ENCODE measurements around the gene DCAF10.
A peak's percentile ranks its signal among the peaks of the same experiment; 100 is the strongest.
"Not testable (repeated sequence)": the region's sequence is repeated elsewhere in the genome, so short reads cannot be mapped to it uniquely, and the experiment has no call there.

Gene DCAF10

DNA sequence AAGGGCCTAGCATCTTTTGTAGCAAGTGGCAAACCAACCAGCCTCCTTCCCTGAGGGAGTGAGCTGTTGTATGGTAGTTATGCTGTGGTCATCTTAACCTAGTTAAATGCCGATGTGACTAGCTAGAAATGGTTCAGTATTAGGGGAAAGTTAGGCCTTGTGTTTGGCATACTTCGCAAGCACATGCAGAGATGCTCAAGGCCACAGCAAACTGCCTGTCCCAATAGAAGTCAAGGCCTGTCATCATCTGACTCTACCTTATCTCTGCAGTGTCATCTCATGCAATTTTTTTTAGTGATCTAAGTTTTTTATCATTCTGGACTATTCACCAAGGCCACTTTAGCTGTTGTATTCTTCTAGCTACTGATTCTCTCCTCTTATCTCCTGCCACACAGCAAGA is 10.5 kb upstream of the DCAF10 start:
- DNase-seq (ENCODE audit: low read depth in 3 of 3): no peak

DNA sequence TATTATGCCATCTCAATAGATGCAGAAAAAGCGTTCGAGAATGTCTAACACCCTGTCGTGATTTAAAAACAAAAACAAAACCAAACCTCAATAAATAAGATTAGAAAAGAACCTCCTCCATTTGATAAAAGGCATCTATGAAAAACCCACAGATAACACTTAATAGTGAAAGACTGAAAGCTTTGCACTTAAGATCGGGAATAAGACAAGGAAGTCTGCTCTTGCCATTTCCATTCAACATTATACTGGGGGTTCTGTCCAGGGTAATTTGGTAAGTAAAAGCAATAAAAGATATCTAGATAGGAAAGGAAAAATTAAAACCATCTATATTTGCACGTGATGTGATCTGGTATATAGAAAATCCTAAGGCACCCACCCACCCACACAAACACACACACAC is 8.5 kb upstream of the DCAF10 start:
- no peak for DNase-seq (ENCODE audit: low read depth in 3 of 3)

DNA sequence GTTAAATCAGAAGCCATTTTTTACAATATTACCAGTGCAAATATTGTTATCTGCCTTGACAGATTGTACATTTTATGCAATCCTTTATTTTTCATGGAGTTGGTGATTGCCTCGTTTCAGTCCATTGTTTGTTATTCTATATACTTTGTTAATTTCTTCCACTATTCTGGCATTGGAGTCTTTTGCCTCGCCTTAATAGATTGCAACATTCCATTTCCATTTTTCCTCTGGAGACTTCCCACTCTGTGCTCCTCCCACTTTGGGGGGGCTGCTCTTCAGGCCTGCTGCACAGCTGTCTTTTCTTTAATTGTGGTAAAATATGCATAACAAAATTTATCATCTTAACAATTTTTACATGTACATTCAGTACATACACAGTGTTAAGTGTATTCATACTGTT is 4.4 kb upstream of the DCAF10 start:
- no peak for DNase-seq (ENCODE audit: low read depth in 3 of 3)

DNA sequence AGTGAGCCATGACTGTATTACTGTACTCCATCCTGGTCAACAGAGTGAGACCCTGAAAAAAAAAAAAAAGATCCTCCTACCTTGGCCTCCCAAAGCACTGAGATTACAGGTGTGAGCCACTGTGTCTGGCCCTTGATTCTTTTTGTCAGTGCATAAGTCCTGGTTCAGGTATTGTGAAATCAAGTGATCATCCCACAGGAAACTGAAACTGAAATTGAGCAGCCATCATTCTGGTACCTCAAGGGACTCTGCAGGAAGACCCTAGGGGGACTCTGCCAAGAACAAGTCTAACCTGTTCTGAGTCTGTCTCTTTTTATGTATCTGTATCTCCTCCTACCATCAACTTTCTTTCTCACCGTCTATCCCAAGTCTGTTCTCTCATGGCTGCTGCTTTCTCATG is 1.9 kb upstream of the DCAF10 start:
- no peak for DNase-seq (ENCODE audit: low read depth in 3 of 3)

DNA sequence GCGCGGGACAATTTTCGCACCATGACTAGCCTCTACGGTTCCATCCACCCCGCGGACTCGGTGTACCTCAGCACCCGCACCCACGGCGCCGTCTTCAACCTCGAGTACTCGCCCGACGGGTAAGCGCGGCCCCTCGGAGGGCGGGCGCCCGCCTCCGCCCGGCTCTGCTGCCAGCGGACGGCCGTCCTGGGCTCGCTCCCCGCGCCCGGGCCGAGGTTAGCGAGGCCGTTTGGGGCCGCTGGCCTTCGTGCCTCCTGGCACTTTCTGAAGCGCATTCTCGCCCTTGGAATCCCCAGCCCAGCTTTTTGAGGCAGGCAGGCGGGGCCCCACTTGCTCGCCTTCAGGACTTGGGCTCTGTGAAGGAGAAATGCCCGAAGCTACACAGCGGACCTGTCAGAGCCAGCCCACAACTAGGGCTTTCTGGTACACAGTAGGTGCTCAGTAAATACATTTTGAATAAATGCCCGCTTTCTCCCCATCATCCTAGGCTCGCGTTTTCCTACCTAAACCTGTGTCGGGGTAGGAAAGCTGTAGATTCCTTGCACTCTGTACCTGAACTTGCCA is 772 bp downstream of the DCAF10 start:
- peak in 2 of 3 experiments; percentile 12 to 34 for DNase-seq (ENCODE audit: low read depth in 3 of 3)

DNA sequence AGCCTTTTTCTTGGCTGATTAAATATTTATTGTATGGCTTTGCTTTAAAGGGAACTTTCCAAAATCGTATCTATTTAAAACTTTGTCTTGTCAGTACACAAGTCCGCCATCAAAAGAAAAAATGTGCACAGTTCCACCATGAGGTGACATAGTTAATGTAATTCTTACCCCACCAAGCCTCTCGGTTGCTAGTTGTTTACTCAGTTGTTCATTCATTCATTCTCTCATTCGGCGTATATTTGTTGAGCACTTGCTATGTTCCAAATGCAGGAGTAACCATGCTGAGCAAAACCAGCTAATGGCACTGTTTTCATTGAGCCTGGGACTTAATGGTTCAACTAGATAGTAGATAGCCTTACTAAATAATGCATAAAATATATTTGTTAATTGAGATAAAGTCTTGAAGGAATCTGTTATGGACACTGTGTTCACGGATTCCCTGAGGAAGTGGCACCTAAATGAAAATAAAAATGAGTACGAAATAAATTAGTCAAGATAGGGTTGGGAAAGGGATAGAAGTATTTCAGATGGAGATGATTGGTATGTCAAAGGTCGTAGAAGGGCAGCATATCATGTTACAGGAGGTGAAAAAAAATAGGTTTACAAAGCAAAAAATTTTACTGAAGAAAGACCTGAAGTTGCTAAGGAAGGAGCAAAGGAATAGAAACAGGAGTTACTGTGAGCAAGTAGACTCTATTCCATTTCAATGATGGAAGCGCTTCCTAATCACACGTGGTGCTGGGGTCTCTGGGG is 1.5 kb downstream of the DCAF10 start:
- DNase-seq (ENCODE audit: low read depth in 3 of 3): no peak

DNA sequence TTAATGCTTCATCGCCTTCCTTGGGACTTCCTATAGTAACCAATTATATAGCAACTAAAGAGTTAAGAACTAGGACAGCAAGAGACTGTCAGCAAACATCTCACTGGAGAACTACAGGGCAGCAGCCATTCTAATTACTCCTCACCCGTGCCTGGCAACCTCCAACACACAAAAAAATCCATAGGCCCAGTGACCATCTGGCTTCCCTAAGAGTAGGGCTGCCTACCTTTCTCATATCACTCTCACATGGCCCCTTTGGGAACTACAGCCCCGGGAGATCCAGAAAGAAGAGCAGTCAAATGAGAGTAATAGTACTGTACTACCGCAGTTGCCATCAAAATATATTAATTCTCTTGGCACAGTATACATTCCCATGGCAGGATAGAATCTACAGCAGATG is 5.7 kb downstream of the DCAF10 start:
- DNase-seq (ENCODE audit: low read depth in 3 of 3): no peak

DNA sequence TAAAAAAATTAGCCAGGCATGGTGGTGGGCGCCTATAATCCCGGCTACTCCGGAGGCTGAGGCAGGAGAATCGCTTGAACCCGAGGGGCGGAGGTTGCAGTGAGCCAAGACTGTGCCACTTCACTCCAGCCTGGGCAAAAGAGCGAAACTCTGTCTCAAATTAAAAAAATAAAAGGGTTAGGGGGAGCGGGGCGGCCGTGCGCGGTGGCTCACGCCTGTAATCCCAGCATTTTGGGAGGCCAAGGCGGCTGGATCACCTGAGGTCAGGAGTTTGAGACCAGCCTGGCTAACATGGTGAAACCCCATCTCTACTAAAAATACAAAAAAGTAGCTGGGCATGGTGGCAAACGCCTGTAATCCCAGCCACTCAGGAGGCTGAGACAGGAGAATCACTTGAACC is 9.1 kb downstream of the DCAF10 start:
- DNase-seq (ENCODE audit: low read depth in 3 of 3): not testable (repeated sequence)

DNA sequence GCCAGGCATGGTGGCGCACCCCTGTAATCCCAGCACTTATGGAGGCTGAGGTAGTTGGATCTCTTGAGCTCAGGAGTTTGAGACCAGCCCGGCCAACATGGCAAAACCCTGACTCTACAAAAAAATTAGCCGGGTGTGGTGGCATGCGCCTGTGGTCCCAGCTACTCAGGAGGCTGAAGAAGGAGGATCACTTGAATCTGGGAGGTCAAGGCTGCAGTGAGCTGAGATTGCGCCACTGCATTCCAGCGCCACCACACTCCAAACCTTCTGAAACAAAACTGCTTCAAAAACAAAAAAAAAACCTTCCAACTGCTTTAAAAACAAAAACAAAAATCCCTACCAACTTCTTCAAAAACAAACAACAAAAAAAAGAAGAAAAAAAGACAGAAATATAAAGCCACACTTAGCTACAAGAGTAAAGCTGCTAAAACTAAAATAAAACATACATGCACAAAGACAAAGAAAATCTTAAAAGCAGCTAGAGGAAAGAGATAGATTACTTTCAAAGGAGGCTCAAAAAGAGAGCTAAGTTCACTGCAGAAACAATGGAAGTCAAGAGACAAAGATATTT is 11.4 kb downstream of the DCAF10 start:
- no peak for DNase-seq (ENCODE audit: low read depth in 3 of 3)

DNA sequence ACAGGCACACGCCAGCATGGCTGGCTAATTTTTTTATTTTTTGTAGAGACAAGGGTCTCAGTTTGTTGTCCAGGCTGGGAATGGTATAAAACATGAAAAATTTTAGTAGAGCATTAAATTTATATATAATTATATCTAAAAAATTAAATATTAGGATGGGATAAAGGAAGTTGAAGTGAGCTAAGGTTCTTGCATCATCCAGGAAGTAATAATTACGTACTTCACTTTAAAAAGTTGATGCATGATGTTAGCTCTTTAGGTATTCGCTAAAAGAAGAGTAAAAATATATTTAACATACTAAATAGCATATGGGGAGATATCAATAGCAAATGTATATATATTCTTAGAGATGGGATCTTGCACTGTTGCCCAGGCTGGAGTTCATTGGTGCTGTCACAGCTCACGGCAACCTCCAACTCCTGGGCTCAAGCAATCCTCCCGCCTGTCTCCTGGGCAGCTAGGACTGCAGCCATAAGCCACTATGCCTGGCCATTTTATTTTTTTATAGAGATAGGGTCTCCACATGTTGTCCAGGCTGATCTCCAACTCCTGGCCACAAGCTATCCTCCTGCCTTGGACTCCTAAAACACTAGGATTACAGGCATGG is 12.3 kb downstream of the DCAF10 start:
- DNase-seq (ENCODE audit: low read depth in 3 of 3): no peak

DNA sequence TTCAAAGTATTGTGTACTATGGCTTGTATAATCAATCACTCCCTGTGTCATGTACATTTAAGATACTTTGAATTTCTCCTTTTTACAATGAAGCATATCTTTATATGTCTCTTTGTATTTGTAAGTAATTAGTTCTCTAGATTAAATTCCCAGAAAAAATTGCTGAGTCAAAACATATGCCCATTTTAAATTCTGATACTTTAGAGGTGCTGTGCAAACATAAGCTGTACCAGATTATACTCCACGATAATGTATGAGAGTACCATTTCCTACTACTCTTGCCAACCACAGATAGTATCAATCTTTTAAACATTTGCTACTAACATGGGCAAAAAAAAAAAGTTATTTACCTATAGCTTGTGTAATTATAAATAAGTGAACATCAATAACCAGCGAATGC is 18.3 kb downstream of the DCAF10 start:
- no peak for DNase-seq (ENCODE audit: low read depth in 3 of 3)

DNA sequence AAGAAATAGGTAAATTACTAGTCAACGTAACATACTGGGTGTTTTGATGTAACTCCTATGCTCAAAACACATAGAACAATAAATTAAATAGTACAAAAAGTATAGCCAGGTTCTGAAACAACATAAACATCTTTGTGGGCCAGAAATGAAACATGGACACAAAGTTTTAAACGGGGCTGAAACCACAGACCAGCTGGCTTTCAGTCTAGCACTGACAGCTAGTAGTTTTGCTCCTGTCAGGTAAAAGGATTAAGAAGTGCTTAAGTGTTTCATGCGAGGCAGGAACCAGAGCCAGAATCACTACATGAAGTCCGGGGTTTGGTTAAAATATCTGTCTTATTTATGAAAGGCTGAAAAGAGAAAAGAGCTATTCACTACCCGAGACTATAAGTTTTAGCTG is 19.5 kb downstream of the DCAF10 start:
- no peak for DNase-seq (ENCODE audit: low read depth in 3 of 3)

DNA sequence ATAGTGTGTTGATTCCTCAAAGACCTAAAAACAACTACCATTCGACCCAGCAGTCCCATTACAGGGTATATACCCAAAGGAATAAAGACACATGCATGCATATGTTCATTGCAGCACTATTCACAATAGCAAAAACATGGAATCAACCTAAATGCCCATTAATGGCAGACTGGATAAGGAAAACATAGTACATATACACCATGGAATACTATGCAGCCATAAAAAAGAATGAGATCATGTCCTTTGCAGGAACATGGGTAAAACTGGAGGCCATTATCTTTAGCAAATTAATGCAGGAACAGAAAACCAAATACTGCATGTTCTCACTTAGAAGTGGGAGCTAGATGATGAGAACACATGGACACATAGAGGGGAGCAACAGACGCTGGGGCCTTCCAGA is 24.6 kb downstream of the DCAF10 start:
- DNase-seq (ENCODE audit: low read depth in 3 of 3): not testable (repeated sequence)

DNA sequence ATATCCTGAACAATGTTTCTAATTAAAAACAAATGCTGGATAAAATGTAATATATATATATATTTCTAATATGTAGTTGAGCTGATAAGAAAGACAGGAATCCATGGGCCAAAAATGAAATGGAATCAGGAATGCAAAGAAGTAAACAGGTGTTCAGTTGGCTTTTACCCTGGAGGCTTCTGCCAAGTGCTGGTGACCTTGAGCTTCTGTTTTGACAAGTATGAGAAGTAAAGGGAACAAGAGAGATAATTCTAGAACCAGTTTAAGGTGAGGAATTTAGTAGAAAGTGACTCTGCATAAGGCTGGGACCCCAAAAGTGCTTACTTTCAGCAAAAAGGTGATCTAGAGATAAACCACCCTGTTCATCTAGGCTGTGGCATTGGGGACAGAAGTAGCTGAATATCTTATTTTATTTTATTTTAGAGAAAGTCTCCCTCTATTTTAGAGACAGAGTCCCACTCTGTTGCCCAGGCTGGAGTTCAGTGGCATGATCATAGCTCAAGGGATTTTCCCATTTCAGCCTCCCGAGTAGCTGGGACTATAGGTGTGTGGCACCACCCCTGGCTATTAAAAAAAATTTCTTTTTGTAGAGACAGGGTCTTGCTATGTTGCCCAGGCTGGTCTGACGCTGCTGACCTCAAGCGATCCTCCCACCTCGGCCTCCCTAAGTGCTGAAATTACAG is 27.0 kb downstream of the DCAF10 start:
- no peak for DNase-seq (ENCODE audit: low read depth in 3 of 3)

DNA sequence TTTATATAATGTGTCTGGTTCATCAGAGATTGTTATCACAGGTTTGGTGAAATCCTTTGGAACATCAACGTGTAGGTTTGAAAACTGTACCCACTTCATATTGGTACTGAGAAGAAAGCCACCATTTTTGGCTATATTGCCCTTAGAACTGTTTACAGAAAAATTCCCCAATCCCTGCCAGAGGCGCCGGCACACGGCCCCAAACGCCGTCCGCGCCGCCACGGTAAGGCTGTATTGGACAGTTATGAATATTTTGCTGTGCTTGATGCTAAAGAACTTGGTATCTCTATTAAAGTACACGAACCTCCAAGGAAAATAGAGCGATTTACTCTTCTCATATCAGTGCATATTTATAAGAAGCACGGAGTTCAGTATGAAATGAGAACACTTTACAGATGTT is 35.2 kb downstream of the DCAF10 start:
- DNase-seq (ENCODE audit: low read depth in 3 of 3): no peak

DNA sequence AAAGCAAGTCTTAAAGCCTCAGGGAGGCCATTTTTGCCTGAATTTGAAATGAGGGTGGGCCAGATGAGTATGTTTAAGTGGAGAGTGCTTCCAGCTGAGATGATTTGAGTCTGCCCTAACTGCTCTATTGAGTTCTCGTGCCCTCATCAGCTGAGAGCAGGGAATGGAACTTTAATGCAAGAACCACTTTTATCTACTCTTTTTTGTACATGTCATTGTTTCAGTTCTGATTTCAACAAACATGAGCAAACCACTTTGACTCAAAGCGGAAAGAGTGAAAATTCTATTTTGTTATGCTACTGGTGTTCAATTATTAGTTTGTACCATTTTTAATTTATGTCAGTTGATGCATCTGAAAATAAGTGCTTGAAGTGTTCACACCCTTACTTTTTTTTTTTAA is 35.8 kb downstream of the DCAF10 start:
- DNase-seq (ENCODE audit: low read depth in 3 of 3): no peak

DNA sequence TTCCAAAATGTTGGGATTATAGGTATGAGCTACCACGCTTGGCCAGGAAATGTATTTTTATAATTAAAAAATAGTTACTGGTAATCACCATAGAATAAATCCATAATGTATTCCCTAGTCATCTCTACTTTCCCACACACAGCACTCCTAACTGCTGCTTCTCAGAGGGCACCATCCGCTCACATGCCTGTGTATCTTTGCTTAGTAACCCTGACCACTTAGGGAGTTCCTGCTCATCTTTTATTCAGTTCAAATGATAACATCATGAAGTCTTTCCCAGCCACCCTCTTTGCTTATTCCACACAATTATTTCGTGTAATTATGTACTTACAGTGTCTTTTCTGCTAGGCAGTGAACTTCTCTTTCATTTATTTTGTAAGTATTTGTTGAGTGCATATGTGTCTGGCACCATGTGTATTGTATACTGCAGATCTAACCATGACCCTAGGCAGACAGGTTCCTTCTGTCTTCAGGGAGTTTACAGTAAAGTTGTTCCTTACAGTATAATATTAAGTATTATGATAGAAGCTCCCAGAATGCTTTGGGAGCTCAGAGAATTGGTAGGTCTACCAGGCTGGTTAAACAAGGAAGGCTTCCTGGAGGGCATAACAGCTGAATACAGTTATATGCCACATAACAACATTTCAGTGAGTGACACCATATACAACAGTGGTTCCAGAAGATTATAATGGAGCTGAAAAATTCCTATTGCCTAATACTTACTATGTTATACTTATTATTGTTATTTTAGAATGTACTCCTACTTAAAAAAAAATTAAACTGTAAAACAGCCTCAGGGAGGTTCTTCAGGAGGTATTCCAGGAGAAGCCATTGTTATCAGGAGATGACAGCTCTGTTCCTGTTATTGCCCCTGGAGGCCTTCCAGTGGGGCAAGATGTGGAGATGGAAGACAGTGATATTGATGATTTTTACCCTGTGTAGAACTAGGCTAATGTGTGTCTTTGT is 39.2 kb downstream of the DCAF10 start:
- no peak for DNase-seq (ENCODE audit: low read depth in 3 of 3)

DNA sequence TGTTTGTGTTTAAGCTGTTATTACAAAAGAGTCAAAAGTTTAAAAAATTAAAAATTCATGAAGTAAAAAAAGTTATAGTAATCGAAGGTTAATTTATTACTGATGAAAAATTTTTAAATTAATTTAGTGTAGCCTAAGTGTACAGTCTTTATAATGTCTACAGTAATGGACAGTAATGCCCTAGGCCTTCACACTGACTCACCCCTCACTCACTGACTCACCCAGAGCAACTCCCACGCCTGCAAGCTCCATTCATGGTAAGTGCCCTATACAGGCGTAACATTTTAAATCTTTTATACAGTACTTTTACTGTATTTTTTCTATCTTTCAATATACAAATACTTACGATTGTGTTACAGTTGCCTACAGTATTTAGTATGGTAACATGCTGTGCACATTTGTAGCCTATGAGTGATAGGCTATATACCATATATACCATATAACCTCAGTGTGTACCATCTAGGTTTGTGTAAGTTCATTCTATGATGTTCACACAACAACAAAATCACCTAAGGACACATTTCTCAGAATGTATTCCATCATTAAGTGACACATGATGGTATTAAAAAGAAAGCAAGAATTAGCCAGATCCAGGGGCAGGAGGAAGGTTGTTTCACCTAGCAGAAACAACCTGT is 40.1 kb downstream of the DCAF10 start:
- DNase-seq (ENCODE audit: low read depth in 3 of 3): no peak

DNA sequence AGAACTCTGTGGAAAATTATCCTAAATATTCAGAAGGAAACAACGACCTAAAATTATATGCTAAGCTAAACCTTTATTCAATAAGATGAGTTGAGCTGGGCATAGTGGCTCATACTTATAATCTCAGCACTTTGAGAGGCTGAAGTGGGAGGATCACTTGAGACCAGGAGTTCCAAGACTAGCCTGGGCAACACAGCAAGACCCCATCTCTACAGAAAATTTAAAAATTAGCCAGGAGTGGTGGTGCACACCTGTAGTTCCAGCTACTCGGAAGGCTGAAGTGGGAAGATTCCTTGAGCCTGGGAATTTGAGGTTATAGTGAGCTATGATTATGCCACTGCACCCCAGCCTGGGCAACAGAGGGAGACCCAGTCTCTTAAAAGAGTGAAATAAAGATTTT is 51.6 kb downstream of the DCAF10 start:
- no peak for DNase-seq (ENCODE audit: low read depth in 3 of 3)

DNA sequence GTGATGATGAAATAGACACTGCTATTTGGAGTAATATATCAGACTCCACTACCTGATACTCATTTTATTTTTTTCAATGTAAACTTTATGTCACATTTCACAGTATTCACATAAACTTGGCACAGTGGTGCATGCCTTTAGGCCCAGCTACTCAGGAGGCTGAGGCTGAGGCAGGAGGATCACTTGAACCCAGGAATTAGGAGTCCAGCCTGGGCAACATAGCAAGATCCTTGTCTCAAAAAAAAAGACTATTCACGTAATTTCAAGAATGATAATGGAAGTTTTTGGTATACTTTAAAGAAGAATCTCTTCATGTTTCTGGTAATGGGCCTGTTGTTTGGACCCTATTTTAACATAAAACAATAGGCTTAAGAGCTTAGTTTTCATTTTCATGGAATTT is 56.0 kb downstream of the DCAF10 start:
- DNase-seq (ENCODE audit: low read depth in 3 of 3): no peak

DNA sequence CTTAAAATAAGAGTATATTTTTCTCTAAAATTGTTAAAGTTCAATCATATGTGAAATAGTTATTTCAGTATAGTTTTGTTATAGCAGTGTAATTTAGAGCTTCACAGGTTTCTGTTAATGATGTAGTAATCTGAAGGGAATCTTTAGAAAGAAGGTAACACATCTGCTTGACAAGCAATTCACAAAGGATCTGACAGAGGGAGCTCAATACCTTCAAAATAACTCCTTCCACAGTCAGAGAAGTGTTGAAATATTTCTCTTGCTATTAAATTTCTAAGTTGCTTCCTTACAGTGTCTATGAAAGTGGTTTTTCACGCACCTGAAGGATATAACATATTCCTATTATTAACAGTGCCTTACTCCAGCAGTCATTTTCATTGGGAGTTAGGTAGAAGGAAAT is 58.4 kb downstream of the DCAF10 start:
- no peak for DNase-seq (ENCODE audit: low read depth in 3 of 3)

All from stimulated activated CD4-positive, alpha-beta T cell treated with anti-CD3 and anti-CD28 coated beads, TNF-alpha, amount 100 ng/mL, for 24 hours (primary cell).